GM19324 (cell line): Measurements from ENCODE around the gene DPP4.
"Not testable (repeated sequence)": the region's sequence is repeated elsewhere in the genome, so short reads cannot be mapped to it uniquely, and the experiment has no call there.

ENCODE experiments used
- ATAC-seq: cut with Tn5 transposase; IDR thresholded peaks from one replicate; pipeline ENCODE4 v1.9.1; 2021; ENCODE audit warnings: mild to moderate bottlenecking, moderate library complexity; ENCODE audit not compliant: unreplicated experiment, low FRiP score

Gene DPP4

GRCh38 chr2:162060532-162060931, 13.5 kb downstream of the DPP4 start:
- ATAC-seq = no peak

- peak; percentile 69 for ATAC-seq
Measured at GRCh38 chr2:162058973-162059668, 14.9 kb downstream of the DPP4 start.

- no peak for ATAC-seq
Measured at GRCh38 chr2:162057426-162057825, 16.6 kb downstream of the DPP4 start.

GRCh38 chr2:162056796-162057399, 17.1 kb downstream of the DPP4 start:
- ATAC-seq = no peak

GRCh38 chr2:162053808-162054155, 20.2 kb downstream of the DPP4 start:
- no peak for ATAC-seq

- ATAC-seq = no peak
Measured at GRCh38 chr2:162053066-162053807, 20.8 kb downstream of the DPP4 start.

GRCh38 chr2:162050513-162050961, 23.5 kb downstream of the DPP4 start:
- ATAC-seq = no peak

- ATAC-seq = not testable (repeated sequence)
Measured at GRCh38 chr2:162049089-162049488, 24.9 kb downstream of the DPP4 start.

- no peak for ATAC-seq
Measured at GRCh38 chr2:162044586-162044985, 29.4 kb downstream of the DPP4 start.

- ATAC-seq = no peak
Measured at GRCh38 chr2:162043132-162043531, 30.9 kb downstream of the DPP4 start.

- no peak for ATAC-seq
Measured at GRCh38 chr2:162041485-162041884, 32.5 kb downstream of the DPP4 start.

- ATAC-seq = no peak
Measured at GRCh38 chr2:162038725-162039124, 35.3 kb downstream of the DPP4 start.

- ATAC-seq = no peak
Measured at GRCh38 chr2:162037886-162038285, 36.1 kb downstream of the DPP4 start.

- no peak for ATAC-seq
Measured at GRCh38 chr2:162037028-162037795, 36.8 kb downstream of the DPP4 start.

- no peak for ATAC-seq
Measured at GRCh38 chr2:162035981-162036380, 38.0 kb downstream of the DPP4 start.

GRCh38 chr2:162030363-162031190, 43.4 kb downstream of the DPP4 start:
- no peak for ATAC-seq

- no peak for ATAC-seq
Measured at GRCh38 chr2:162029287-162029901, 44.6 kb downstream of the DPP4 start.

- ATAC-seq = no peak
Measured at GRCh38 chr2:162028511-162028910, 45.5 kb downstream of the DPP4 start.

- ATAC-seq = no peak
Measured at GRCh38 chr2:162025121-162025911, 48.7 kb downstream of the DPP4 start.
